Measurements from ENCODE around the gene GALNT7.
A peak's percentile ranks its signal among the peaks of the same experiment; 100 is the strongest.

The GALNT7 gene

DNA sequence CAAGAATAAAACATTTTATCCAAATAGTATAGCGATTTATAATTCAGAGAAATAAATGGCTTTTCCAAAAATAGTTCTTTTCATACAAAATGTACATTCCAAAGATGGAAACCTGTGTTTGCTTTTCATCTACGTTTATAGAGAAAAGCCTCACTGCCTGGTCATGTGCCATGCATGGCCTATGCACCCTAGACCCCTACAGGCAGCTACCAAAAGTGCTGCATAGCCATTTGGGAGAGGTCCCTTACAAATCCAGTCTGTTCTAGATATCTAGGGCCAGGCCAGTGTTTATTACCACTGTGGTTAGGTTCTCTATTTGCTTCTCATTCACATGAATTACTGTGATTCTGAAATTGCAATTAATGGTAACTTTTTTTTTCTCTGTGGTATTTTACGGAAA, 148.4 kb downstream of the GALNT7 start:
- no peak for DNase-seq

- no peak for DNase-seq
Measured at GRCh38 chr4:173318240-173318639, 149.6 kb downstream of the GALNT7 start.

DNA sequence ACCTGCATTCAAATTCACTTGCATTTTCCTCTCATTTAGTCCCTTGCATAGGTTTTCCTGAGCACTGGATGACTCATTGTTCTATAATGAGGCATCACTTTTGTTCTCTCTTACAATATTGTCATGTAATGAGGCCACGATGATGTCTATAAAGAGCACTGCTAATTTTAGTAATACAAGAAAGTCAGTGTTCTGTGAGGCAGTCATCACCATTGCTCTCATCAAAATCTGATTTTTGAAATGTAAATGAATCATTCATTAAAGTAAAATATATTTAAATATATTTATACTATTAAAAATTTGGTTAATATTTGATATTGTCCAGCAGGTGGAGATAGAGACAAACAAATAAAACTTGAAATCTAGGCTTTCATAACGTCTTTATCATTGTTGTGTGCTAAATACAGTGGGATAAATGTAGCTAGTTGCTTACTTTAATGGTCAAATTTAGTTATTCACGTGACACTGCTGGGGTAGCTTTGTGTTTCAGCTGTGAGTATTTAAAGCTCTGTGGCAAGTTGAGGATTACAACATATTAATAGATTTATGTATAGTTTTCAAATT, 150.1 kb downstream of the GALNT7 start:
- peak; percentile 69 for DNase-seq

GRCh38 chr4:173319696-173320095, 151.1 kb downstream of the GALNT7 start:
- no peak for DNase-seq

DNA sequence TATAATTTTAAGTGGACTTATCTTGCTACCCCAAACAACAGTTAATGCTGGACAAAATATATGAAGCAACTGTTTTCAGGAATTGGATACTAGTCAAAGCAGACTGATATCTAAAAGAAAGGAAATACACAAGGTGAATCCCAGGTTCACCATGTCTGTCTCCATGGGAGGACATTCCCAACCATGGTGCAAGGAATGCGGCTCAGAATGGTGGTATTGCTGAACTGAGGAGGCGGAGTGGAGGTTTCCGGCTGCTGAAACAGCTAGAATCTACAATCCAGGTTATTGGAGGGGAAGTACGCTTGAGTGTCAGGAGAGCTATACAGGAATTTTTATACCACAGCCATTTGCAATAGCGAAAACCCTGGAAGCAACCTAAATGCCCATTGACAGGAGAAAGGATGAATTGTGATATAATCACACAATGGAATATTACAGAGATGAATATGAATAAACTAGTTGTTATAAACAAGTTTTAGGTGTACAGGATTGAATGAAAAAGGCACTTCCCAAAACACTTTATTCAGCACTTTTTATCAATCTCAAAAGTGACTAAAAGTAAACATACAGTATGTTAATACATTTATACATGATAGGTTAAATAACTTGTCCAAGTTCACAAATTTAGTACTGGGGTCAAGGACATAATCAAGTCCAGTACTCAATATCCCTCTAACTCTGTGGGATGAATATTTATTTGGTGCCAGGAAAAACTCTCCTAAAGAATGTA, 156.6 kb downstream of the GALNT7 start:
- DNase-seq, result no peak

- DNase-seq, result no peak
Measured at GRCh38 chr4:173328236-173328901, 159.8 kb downstream of the GALNT7 start.

DNA sequence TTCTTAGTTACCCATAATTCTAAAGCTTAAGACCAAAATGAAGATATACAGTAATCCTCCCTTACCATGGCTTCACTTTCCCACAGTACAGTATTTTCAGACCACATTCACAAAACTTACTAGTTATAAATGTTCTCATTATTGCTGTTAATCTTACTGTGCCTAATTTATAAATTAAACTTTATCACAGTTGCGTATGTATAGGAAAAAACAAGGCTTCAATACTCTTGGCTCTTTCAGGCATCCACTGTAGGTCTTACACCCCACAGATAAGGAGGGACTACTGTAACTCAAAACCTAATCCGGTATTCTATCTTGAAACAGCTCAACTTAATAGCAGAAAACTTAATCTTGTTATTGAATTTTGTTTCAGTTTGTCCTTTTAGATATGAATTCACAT, 162.0 kb downstream of the GALNT7 start:
- DNase-seq, result no peak

- DNase-seq, result no peak
Measured at GRCh38 chr4:173332021-173332487, 163.4 kb downstream of the GALNT7 start.

GRCh38 chr4:173332963-173333657, 164.5 kb downstream of the GALNT7 start:
- peak; percentile 36 for DNase-seq

DNA sequence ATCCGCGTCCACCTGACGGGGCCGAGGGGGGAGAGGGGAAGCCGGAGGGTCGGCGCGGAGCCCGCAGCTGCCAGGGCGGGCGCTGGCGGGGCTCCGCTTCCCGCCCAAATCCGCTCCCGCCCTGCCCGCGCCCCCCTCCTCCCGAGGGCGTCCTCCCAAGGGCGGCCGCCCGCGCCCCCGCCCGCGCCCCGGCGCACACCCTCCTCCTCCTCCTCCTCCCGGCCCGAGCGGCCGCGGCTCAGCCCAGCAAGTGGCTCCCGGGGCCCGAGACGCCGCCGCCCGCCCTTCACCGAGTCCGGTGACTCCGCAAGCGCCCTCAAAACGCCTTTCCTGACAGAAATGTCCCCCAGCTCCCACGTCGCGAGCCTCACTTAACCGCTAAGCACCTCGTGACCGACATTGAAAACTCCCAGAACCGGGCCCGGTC, 165.1 kb downstream of the GALNT7 start:
- no peak for DNase-seq

GRCh38 chr4:173334085-173334890, 165.7 kb downstream of the GALNT7 start, which contains the start of gene HMGB2:
Gene HMGB2 (minus strand): TSS chr4:173334358. CDS start chr4:173333649, 709 bp downstream.
- DNase-seq, result peak; percentile 100

GRCh38 chr4:173334891-173335752, 166.5 kb downstream of the GALNT7 start:
- peak; percentile 78 for DNase-seq

- DNase-seq, result no peak
Measured at GRCh38 chr4:173337463-173337862, 168.9 kb downstream of the GALNT7 start.

DNA sequence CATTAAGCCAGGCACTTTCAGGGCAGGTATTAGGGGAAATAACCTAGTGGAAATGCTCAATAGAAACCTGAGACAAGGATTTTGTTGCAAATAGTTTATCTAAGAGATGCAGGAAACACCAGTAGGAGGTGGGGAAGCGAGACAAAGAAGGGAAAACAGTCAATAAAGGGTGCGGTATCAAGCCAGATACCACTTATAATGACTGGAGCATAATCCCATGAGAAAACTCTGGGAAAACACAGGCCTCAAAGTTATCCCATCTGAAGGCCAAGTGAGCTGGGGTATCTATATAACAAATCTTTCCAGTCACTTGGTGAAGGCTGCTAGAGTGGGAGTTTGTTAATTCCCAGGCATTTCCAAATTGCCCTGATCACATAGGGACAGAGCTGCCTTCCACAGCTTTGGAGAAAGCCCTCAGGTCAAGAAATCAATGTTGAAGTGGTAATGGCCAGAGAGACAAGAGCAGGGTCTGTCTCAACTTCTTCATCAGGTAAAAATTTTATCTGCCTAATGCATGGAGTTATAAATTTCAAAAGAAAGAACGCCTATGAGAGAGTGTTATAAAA, 175.3 kb downstream of the GALNT7 start:
- no peak for DNase-seq

GRCh38 chr4:173345648-173346047, 177.0 kb downstream of the GALNT7 start:
- DNase-seq, result no peak

DNA sequence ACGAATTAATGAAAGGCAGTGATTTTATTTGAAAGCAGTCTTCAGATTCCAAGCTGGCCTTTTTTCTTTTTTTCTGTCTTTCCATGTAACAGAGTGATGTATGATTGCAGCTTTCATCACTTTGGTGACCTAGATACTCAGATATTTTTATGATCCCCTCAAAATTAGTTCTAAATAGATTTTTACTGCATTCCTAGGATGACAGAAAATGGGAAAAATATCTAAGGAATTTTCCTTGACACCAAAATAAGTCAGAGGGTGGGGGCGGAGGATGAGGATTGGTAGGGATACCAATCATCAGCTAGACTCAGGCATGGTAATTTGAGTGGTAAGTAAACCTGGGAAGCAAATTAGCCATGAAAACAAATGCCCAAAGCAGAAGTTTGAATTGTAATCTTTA, 177.5 kb downstream of the GALNT7 start:
- peak; percentile 60 for DNase-seq

- DNase-seq, result no peak
Measured at GRCh38 chr4:173347467-173347866, 178.9 kb downstream of the GALNT7 start.

DNA sequence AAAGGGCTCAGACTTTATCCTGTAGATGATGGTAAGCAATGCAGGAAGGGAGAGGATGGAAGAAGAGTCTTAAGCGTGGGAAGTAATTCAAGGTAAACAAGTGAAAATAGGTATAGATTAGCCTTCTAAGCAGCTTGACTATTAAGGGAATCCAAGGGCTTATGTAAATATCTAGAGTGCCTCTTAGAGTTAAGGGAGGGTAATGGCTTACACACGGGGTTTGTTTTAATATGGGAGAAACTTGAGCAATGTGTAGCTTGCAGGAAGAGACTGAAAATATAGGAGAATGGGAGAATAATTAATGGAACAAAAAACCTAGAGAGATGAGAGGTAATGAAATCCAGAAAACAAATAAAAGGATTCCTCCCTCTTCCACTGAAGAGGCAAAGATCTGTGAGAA, 189.3 kb downstream of the GALNT7 start:
- no peak for DNase-seq

- peak; percentile 14 for DNase-seq
Measured at GRCh38 chr4:173360587-173361221, 192.1 kb downstream of the GALNT7 start.

- DNase-seq, result no peak
Measured at GRCh38 chr4:173362666-173363065, 194.1 kb downstream of the GALNT7 start.
